ENCODE data around the gene PRTN3.

DNA sequence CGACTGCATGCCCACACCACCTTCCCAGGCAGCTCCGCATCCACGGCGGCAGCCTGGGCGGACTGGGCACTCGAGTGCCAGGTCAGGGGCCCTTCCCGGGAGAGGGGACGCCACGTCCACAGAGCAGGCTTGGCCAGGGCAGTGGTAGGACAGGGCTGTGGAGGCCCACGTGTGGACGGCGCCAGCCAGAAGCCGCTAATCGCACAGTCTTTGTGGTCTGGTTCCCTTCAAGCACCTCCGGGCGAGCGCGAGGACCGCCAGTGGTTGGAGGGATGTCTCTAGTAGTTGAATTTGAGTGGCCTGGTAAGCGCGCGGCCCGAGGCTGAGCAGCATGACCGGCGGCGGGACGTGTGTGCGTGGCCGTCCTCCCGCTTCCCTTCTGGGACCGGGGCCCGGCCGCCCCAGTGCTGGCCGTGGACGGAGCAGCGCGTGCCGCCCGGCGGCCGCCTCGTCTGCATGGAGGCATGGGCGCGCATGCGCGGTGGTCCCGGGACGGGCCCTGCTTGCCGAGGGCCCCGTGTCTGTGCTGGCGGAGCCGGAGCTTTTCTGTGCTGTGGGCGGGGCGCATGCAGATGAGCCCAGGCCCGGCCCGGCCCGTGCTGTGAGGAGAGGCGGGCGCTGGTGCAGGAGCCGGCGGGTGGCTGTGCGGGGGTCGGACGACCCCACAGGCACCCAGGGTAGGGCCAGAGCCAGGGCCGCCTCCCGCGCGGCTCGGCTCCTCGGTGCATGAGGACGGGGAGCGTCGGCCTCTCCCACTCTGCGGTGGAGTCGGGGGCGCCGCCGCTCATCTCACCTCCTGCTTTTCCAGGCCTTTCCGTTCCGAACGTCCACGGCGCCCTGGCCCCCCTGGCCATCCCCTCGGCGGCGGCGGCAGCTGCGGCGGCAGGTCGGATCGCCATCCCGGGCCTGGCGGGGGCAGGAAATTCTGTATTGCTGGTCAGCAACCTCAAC lies 34.9 kb upstream of the PRTN3 start:
- TF ChIP-seq, protein P1, sequence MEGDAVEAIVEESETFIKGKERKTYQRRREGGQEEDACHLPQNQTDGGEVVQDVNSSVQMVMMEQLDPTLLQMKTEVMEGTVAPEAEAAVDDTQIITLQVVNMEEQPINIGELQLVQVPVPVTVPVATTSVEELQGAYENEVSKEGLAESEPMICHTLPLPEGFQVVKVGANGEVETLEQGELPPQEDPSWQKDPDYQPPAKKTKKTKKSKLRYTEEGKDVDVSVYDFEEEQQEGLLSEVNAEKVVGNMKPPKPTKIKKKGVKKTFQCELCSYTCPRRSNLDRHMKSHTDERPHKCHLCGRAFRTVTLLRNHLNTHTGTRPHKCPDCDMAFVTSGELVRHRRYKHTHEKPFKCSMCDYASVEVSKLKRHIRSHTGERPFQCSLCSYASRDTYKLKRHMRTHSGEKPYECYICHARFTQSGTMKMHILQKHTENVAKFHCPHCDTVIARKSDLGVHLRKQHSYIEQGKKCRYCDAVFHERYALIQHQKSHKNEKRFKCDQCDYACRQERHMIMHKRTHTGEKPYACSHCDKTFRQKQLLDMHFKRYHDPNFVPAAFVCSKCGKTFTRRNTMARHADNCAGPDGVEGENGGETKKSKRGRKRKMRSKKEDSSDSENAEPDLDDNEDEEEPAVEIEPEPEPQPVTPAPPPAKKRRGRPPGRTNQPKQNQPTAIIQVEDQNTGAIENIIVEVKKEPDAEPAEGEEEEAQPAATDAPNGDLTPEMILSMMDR (IDR thresholded peaks at IDR 0.05), result no peak
- no peak for TF ChIP-seq EP300 (IDR thresholded peaks at IDR 0.05)

All from upper lobe of left lung (tissue), 4 donors.